Fibroblast of lung (primary cell): ENCODE data around the gene P2RY8.
"Not testable (repeated sequence)": the region's sequence is repeated elsewhere in the genome, so short reads cannot be mapped to it uniquely, and the experiment has no call there.

Source experiments
- EZH2 ChIP-seq: IDR thresholded peaks from 2 replicates; pipeline ENCODE4 v1.5.1; 2012; ENCODE audit warnings: low read length, control low read depth, mild to moderate bottlenecking; ENCODE audit errors: missing control alignments
- TF ChIP-seq, protein P1 (sequence below), 2 donors: IDR thresholded peaks in 1 of 2; conservative IDR thresholded peaks in 1 of 2; 1 replicate in 1 of 2; 2 replicates in 1 of 2; pipeline ENCODE4 v1.5.1; 2011 to 2012; ENCODE audit warnings: low read length in 2 of 2, control low read depth in 1 of 2, inconsistent platforms in 1 of 2, low read depth in 1 of 2, mild to moderate bottlenecking in 1 of 2

DNA sequence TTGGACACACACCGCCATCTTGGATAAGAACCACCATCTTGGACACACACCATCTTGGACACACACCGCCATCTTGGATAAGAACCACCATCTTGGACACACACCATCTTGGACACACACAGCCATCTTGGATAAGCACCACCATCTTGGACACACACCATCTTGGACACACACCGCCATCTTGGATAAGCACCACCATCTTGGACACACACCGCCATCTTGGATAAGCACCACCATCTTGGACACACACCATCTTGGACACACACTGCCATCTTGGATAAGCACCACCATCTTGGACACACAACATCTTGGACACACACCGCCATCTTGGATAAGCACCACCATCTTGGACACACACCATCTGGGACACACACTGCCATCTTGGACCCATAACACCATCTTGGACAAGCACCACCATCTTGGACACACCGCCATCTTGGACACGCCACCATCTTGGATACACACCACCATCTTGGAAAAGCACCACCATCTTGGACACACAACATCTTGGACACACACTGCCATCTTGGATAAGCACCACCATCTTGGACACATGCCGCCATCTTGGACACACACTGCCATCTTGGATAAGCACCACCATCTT, 88.9 kb downstream of the P2RY8 start:
- TF ChIP-seq, protein P1, sequence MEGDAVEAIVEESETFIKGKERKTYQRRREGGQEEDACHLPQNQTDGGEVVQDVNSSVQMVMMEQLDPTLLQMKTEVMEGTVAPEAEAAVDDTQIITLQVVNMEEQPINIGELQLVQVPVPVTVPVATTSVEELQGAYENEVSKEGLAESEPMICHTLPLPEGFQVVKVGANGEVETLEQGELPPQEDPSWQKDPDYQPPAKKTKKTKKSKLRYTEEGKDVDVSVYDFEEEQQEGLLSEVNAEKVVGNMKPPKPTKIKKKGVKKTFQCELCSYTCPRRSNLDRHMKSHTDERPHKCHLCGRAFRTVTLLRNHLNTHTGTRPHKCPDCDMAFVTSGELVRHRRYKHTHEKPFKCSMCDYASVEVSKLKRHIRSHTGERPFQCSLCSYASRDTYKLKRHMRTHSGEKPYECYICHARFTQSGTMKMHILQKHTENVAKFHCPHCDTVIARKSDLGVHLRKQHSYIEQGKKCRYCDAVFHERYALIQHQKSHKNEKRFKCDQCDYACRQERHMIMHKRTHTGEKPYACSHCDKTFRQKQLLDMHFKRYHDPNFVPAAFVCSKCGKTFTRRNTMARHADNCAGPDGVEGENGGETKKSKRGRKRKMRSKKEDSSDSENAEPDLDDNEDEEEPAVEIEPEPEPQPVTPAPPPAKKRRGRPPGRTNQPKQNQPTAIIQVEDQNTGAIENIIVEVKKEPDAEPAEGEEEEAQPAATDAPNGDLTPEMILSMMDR (conservative IDR thresholded peaks at IDR 0.05 in 1 of 2, IDR thresholded peaks at IDR 0.05 in 1 of 2; ENCODE audit: low read depth in 1 of 2, low read length in 2 of 2): not testable (repeated sequence)
- not testable (repeated sequence) for TF ChIP-seq EZH2
